ENCODE results near the gene ANAPC15.
"Not testable (repeated sequence)": the region's sequence is repeated elsewhere in the genome, so short reads cannot be mapped to it uniquely, and the experiment has no call there.

The ANAPC15 gene

GRCh38 chr11:72112143-72112977 lies at the start of gene ANAPC15:
Gene ANAPC15, minus strand, starts transcription at chr11:72112695. Its CDS starts 1,419 bp downstream, at chr11:72111276.
- peak; percentile 96 for DNase-seq

GRCh38 chr11:72160319-72160718 lies 47.8 kb upstream of the ANAPC15 start:
- DNase-seq, result no peak

GRCh38 chr11:72157131-72157530 lies 44.6 kb upstream of the ANAPC15 start:
- no peak for DNase-seq

- no peak for DNase-seq
Observed at GRCh38 chr11:72155751-72156150, 43.3 kb upstream of the ANAPC15 start.

GRCh38 chr11:72154816-72155215 lies 42.3 kb upstream of the ANAPC15 start:
- DNase-seq, result no peak

- DNase-seq, result not testable (repeated sequence)
Observed at GRCh38 chr11:72153874-72154273, 41.4 kb upstream of the ANAPC15 start.

GRCh38 chr11:72150882-72151281 lies 38.4 kb upstream of the ANAPC15 start:
- DNase-seq, result no peak

- DNase-seq, result no peak
Observed at GRCh38 chr11:72146625-72147024, 34.1 kb upstream of the ANAPC15 start.

GRCh38 chr11:72144807-72145565 lies 32.5 kb upstream of the ANAPC15 start:
- no peak for DNase-seq

- DNase-seq, result not testable (repeated sequence)
Observed at GRCh38 chr11:72142543-72142942, 30.0 kb upstream of the ANAPC15 start.

GRCh38 chr11:72142086-72142485 lies 29.6 kb upstream of the ANAPC15 start:
- DNase-seq, result not testable (repeated sequence)

- DNase-seq, result no peak
Observed at GRCh38 chr11:72141066-72141465, 28.6 kb upstream of the ANAPC15 start.

- DNase-seq, result no peak
Observed at GRCh38 chr11:72140661-72141060, 28.2 kb upstream of the ANAPC15 start.

GRCh38 chr11:72139500-72139899 lies 27.0 kb upstream of the ANAPC15 start:
- no peak for DNase-seq

- DNase-seq, result no peak
Observed at GRCh38 chr11:72138821-72139390, 26.4 kb upstream of the ANAPC15 start.

GRCh38 chr11:72136684-72137262 lies 24.3 kb upstream of the ANAPC15 start:
- no peak for DNase-seq

- DNase-seq, result no peak
Observed at GRCh38 chr11:72135891-72136683, 23.6 kb upstream of the ANAPC15 start.

- DNase-seq, result not testable (repeated sequence)
Observed at GRCh38 chr11:72135473-72135872, 23.0 kb upstream of the ANAPC15 start, which contains the start of gene FOLR3. Gene FOLR3, plus strand, starts transcription at chr11:72135725. Its CDS starts 228 bp downstream, at chr11:72135953.

- DNase-seq, result no peak
Observed at GRCh38 chr11:72132646-72133045, 20.2 kb upstream of the ANAPC15 start.

- no peak for DNase-seq
Observed at GRCh38 chr11:72129381-72129780, 16.9 kb upstream of the ANAPC15 start.

GRCh38 chr11:72127923-72128322 lies 15.4 kb upstream of the ANAPC15 start:
- no peak for DNase-seq

- no peak for DNase-seq
Observed at GRCh38 chr11:72125956-72126355, 13.5 kb upstream of the ANAPC15 start.
